Measurements from ENCODE around the gene ZNF436.

Gene ZNF436

GRCh38 chr1:23393706-23394105 is 24.1 kb upstream of the ZNF436 start:
- Mint-ChIP-seq H3K9me3 (no peaks in the 10 kb centered on the region), H3K4me1 (peaks cover 14% of the 10 kb centered on the region), H3K27me3 (ENCODE audit: low read depth, poor library complexity) (peaks cover 16% of the 10 kb centered on the region), H3K36me3 (ENCODE audit: low read depth) (no peaks in the 10 kb centered on the region), H3K4me3 (no peak overlapping the region), H3K27ac (no peak overlapping the region)
- no peak for DNase-seq
- no peak for TF ChIP-seq CTCF (IDR thresholded peaks at IDR 0.05)

- Mint-ChIP-seq H3K4me1 (peaks cover 17% of the 10 kb centered on the region), H3K4me3 (no peak overlapping the region), H3K9me3 (no peaks in the 10 kb centered on the region), H3K27ac (no peak overlapping the region), H3K36me3 (ENCODE audit: low read depth) (no peaks in the 10 kb centered on the region), H3K27me3 (ENCODE audit: low read depth, poor library complexity) (peaks cover 23% of the 10 kb centered on the region)
- DNase-seq = no peak
- TF ChIP-seq CTCF (IDR thresholded peaks at IDR 0.05) = no peak
These were observed 22.7 kb upstream of the ZNF436 start for GRCh38 chr1:23392125-23392855.

GRCh38 chr1:23389837-23390321 is 20.2 kb upstream of the ZNF436 start:
- Mint-ChIP-seq H3K36me3 (ENCODE audit: low read depth) (no peaks in the 10 kb centered on the region), H3K4me1 (peaks cover 21% of the 10 kb centered on the region), H3K9me3 (no peaks in the 10 kb centered on the region), H3K4me3 (no peak overlapping the region), H3K27me3 (ENCODE audit: low read depth, poor library complexity) (peaks cover 27% of the 10 kb centered on the region), H3K27ac (no peak overlapping the region)
- DNase-seq = no peak
- TF ChIP-seq CTCF (IDR thresholded peaks at IDR 0.05) = no peak

- H3K27me3 Mint-ChIP-seq (ENCODE audit: low read depth, poor library complexity) = peaks cover 27% of the 10 kb centered on the region
- H3K4me1 Mint-ChIP-seq = peaks cover 32% of the 10 kb centered on the region
- DNase-seq = no peak
- H3K36me3 Mint-ChIP-seq (ENCODE audit: low read depth) = no peaks in the 10 kb centered on the region
- H3K4me3 Mint-ChIP-seq = no peak overlapping the region
- no peak for TF ChIP-seq CTCF (IDR thresholded peaks at IDR 0.05)
- H3K27ac Mint-ChIP-seq = no peak overlapping the region
- H3K9me3 Mint-ChIP-seq = no peaks in the 10 kb centered on the region
These were observed 17.9 kb upstream of the ZNF436 start for GRCh38 chr1:23387494-23387893.

- peaks cover 46% of the 10 kb centered on the region for H3K4me1 Mint-ChIP-seq
- DNase-seq = no peak
These were observed 15.5 kb upstream of the ZNF436 start for GRCh38 chr1:23385119-23385621.

More at GRCh38 chr1:23385119-23385621, 15.5 kb upstream of the ZNF436 start:
- H3K27me3 Mint-ChIP-seq (ENCODE audit: low read depth, poor library complexity) = peaks cover 20% of the 10 kb centered on the region
- H3K9me3 Mint-ChIP-seq = peaks cover 7% of the 10 kb centered on the region
- H3K27ac Mint-ChIP-seq = no peak overlapping the region
- no peak overlapping the region for H3K4me3 Mint-ChIP-seq
- H3K36me3 Mint-ChIP-seq (ENCODE audit: low read depth) = peaks cover 4% of the 10 kb centered on the region
- no peak for TF ChIP-seq CTCF (IDR thresholded peaks at IDR 0.05)
